ACC112 (cell line): Measurements from ENCODE around the gene MARS1.

Experiments
- H2AFZ ChIP-seq: fragments of 200-600 bp; sonication (generic); one replicate; pipeline ENCODE4 v1.6.0; 2017; ENCODE audit warnings: antibody characterized with exemption, low read length; ENCODE audit not compliant: unreplicated experiment
- H3K27ac ChIP-seq: fragments of 200-600 bp; sonication (generic); 2 replicates; pipeline ENCODE4 v1.5.1; 2014; ENCODE audit warnings: low read depth, mild to moderate bottlenecking, antibody characterized with exemption, low read length, moderate library complexity
- H3K27me3 ChIP-seq: fragments of 200-600 bp; sonication (generic); 2 replicates; pipeline ENCODE4 v1.6.1; 2014; ENCODE audit warnings: mild to moderate bottlenecking, antibody characterized with exemption, low read length, moderate library complexity, mixed read lengths; ENCODE audit not compliant: insufficient read depth
- H3K36me3 ChIP-seq: fragments of 200-600 bp; sonication (generic); 2 replicates; pipeline ENCODE4 v1.6.1; 2016; ENCODE audit warnings: mild to moderate bottlenecking, antibody characterized with exemption, low read length, moderate library complexity, mixed read lengths; ENCODE audit not compliant: insufficient read depth
- H3K4me1 ChIP-seq: fragments of 200-600 bp; sonication (generic); one replicate; pipeline ENCODE4 v1.6.1; 2016; ENCODE audit warnings: low read length, mixed read lengths; ENCODE audit not compliant: insufficient read depth, unreplicated experiment, control insufficient read depth
- H3K4me3 ChIP-seq: fragments of 200-600 bp; sonication (generic); 2 replicates; pipeline ENCODE4 v1.5.1; 2014; ENCODE audit warnings: mild to moderate bottlenecking, low read depth, low read length
- H3K79me2 ChIP-seq: fragments of 200-600 bp; sonication (generic); one replicate; pipeline ENCODE4 v1.6.0; 2016; ENCODE audit warnings: low read length; ENCODE audit not compliant: control insufficient read depth, unreplicated experiment, insufficient read depth

The MARS1 gene

DNA sequence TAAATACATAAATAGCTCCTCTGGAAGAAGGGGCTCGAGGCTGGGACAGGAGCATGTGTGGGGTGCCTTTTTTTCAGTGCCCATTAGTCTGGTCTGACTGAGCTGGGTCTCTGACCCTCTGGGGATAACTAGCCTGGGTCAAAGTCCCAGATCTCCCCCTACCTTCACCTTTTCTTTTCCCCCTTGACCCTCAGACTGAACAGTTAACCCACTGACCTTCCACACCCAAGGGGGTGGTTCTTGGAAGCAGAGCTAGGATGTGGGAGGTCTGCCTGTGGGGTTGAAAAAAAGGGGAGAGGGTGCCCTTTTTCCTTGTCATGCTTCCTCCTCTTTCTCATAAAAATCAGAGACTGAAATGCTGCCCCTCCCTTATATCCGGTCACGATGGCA lies 29.2 kb upstream of the MARS1 start:
- Histone ChIP-seq H2AFZ (peak overlapping the region; percentile 26), H3K4me3 (peak overlapping the region; percentile 79), H3K27me3 (peaks cover 5% of the 10 kb centered on the region; the same call in 1 of the 2 replicates), H3K79me2 (no peaks in the 10 kb centered on the region), H3K36me3 (no peaks in the 10 kb centered on the region), H3K4me1 (peaks cover 26% of the 10 kb centered on the region), H3K27ac (peak overlapping the region; percentile 52)

GRCh38 chr12:57459055-57459749 lies 28.7 kb upstream of the MARS1 start:
- H3K4me1 ChIP-seq = peaks cover 26% of the 10 kb centered on the region
- H3K36me3 ChIP-seq = no peaks in the 10 kb centered on the region
- peaks cover 5% of the 10 kb centered on the region; the same call in 1 of the 2 replicates for H3K27me3 ChIP-seq
- H3K79me2 ChIP-seq = no peaks in the 10 kb centered on the region
- peak overlapping the region; percentile 79 for H3K4me3 ChIP-seq
- H2AFZ ChIP-seq = peak overlapping the region; percentile 34
- H3K27ac ChIP-seq = peak overlapping the region; percentile 52

DNA sequence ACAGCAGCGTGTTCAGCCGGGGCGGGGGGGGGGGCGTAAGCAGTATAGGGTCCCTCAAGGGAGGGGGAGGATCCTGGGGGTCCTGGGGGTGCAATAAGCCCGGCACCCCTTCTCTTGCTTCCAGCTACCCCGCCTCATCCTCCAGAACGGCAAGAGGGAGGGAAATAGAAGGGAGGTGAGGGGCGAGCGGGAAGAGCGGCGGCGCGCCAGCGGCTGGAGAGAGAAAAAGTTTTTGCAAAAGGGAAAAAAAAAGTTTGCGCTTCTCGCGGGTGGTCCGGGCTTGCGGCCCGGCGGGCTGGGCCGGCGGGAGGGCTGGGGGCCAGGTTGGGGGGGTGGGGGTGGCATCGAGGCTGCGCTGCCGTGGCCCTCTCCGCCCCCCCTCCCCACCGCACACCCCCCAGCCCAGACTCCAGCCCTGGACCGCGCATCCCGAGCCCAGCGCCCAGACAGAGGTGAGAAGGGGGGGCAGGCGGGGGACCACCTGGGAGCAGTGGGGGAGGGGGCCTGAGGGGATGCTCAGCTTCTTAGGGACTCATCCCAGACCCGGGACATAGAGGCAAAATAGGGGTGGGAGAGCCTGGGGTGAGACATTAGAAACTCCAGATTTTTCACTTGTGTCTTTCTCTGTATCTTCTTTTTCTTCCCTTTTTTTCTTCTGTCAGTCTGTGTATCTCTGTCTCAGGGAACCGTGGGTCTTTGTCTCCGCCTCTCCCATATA lies 28.0 kb upstream of the MARS1 start, which contains the start of gene GLI1:
Gene GLI1 (plus strand): TSS at position 36 of the 718 bp plus-strand sequence. CDS start 3,907 bp downstream, outside the sequence.
- peak within 1 kb of the TSS; percentile 79 for H3K4me3 ChIP-seq
- peak within 1 kb of the TSS; percentile 34 for H2AFZ ChIP-seq
- H3K27me3 ChIP-seq = peaks cover 9% of the 10 kb centered on the region
- peak within 1 kb of the TSS; percentile 52 for H3K27ac ChIP-seq
- H3K36me3 ChIP-seq = no peaks in the 10 kb centered on the region
- H3K4me1 ChIP-seq = peaks cover 22% of the 10 kb centered on the region
- no peaks in the 10 kb centered on the region for H3K79me2 ChIP-seq

- H3K27ac ChIP-seq = no peak overlapping the region
These were observed 27.4 kb upstream of the MARS1 start for GRCh38 chr12:57460468-57460784.

GRCh38 chr12:57460841-57461275 lies 27.0 kb upstream of the MARS1 start:
- Histone ChIP-seq H3K27me3 (peaks cover 17% of the 10 kb centered on the region), H3K79me2 (no peaks in the 10 kb centered on the region), H3K4me3 (peak overlapping the region; percentile 80), H3K27ac (no peak overlapping the region), H2AFZ (no peak overlapping the region), H3K36me3 (no peaks in the 10 kb centered on the region), H3K4me1 (peaks cover 22% of the 10 kb centered on the region)

More at GRCh38 chr12:57460468-57460784, 27.4 kb upstream of the MARS1 start:
- Histone ChIP-seq H3K4me1 (peaks cover 22% of the 10 kb centered on the region), H3K36me3 (no peaks in the 10 kb centered on the region), H3K79me2 (no peaks in the 10 kb centered on the region), H3K27me3 (peaks cover 14% of the 10 kb centered on the region), H2AFZ (no peak overlapping the region), H3K4me3 (peak overlapping the region; percentile 79)

- peak overlapping the region; percentile 70 for H2AFZ ChIP-seq
- no peaks in the 10 kb centered on the region for H3K36me3 ChIP-seq
- no peak overlapping the region for H3K27ac ChIP-seq
- peaks cover 17% of the 10 kb centered on the region for H3K27me3 ChIP-seq
- peak overlapping the region; percentile 80 for H3K4me3 ChIP-seq
- peaks cover 22% of the 10 kb centered on the region for H3K4me1 ChIP-seq
- H3K79me2 ChIP-seq = no peaks in the 10 kb centered on the region
These were observed 26.5 kb upstream of the MARS1 start for GRCh38 chr12:57461276-57461916.

DNA sequence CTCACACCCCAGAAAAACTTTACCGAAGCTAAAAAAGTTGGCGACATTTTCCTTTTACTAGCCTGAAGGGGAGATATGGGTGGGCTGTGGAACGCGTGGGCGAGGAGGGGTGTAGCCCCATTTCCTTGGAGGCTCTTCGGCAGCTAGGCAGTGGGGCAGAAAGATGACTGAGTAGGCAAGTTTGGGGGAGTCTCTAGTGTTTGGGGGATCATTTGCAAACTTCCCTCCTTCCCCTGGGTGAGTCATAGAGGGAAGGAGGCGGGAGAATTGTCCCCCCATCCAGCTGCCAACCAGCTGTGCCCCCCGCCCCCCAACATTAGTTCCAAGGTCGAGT lies 26.0 kb upstream of the MARS1 start:
- H3K4me1 ChIP-seq = peaks cover 22% of the 10 kb centered on the region
- peaks cover 18% of the 10 kb centered on the region for H3K27me3 ChIP-seq
- no peaks in the 10 kb centered on the region for H3K36me3 ChIP-seq
- H3K27ac ChIP-seq = no peak overlapping the region
- H3K4me3 ChIP-seq = peak overlapping the region; percentile 80
- peak overlapping the region; percentile 70 for H2AFZ ChIP-seq
- H3K79me2 ChIP-seq = no peaks in the 10 kb centered on the region

- H3K27ac ChIP-seq = no peak overlapping the region
These were observed 25.5 kb upstream of the MARS1 start for GRCh38 chr12:57462251-57462911.

GRCh38 chr12:57462912-57463253 lies 25.0 kb upstream of the MARS1 start:
- Histone ChIP-seq H3K79me2 (no peaks in the 10 kb centered on the region), H3K27ac (no peak overlapping the region)

More at GRCh38 chr12:57462251-57462911, 25.5 kb upstream of the MARS1 start:
- peak overlapping the region; percentile 80 for H3K4me3 ChIP-seq
- H3K36me3 ChIP-seq = no peaks in the 10 kb centered on the region
- H3K79me2 ChIP-seq = no peaks in the 10 kb centered on the region
- peaks cover 22% of the 10 kb centered on the region for H3K4me1 ChIP-seq
- H3K27me3 ChIP-seq = peaks cover 23% of the 10 kb centered on the region
- H2AFZ ChIP-seq = peak overlapping the region; percentile 85

GRCh38 chr12:57464569-57464968 lies 23.3 kb upstream of the MARS1 start:
- Histone ChIP-seq H3K4me1 (peaks cover 11% of the 10 kb centered on the region), H2AFZ (no peak overlapping the region), H3K27me3 (peaks cover 44% of the 10 kb centered on the region), H3K79me2 (no peaks in the 10 kb centered on the region), H3K4me3 (no peak overlapping the region), H3K27ac (no peak overlapping the region), H3K36me3 (no peaks in the 10 kb centered on the region)

More at GRCh38 chr12:57462912-57463253, 25.0 kb upstream of the MARS1 start:
- peaks cover 28% of the 10 kb centered on the region for H3K27me3 ChIP-seq
- peaks cover 19% of the 10 kb centered on the region for H3K4me1 ChIP-seq
- peak overlapping the region; percentile 80; the same call in 1 of the 2 replicates for H3K4me3 ChIP-seq
- no peak overlapping the region for H2AFZ ChIP-seq
- no peaks in the 10 kb centered on the region for H3K36me3 ChIP-seq
